ENCODE results near the gene TTC28. TPM values are rescaled to one million over a fixed set of nuclear protein-coding genes. Genes with fewer than 3 reads are reported as not detected.

Gene TTC28
- total RNA-seq, 1 experiment from 2014 or later: not detected

GRCh38 chr22:27991586-27992293 lies 687.9 kb downstream of the TTC28 start:
- Mint-ChIP-seq H3K27me3 (ENCODE audit: insufficient read depth, unreplicated experiment) (no peaks in the 10 kb centered on the region), H3K9me3 (ENCODE audit: unreplicated experiment) (no peaks in the 10 kb centered on the region), H3K27ac (ENCODE audit: low read depth, unreplicated experiment) (no peak overlapping the region), H3K36me3 (ENCODE audit: insufficient read depth, unreplicated experiment) (no peaks in the 10 kb centered on the region), H3K4me3 (ENCODE audit: unreplicated experiment) (no peak overlapping the region), H3K4me1 (ENCODE audit: insufficient read depth, unreplicated experiment) (no peaks in the 10 kb centered on the region)
- intact Hi-C loops (cut with micrococcal nuclease): no loop called here
- BruUV-seq (replicated peaks): no TSS peak
- ChIA-PET CTCF (interaction anchor here (0.6 to 1.5 kb wide), 4 partner anchors 24 to 839 kb away, joined by 3 to 5 read pairs (median 3); no protein-coding TSS in a partner anchor), POLR2A (no interaction called here)
- no peak for DNase-seq (ENCODE audit: unreplicated experiment)
- TF ChIP-seq CTCF (IDR thresholded peaks at IDR 0.05; ENCODE audit: unreplicated experiment): no peak

GRCh38 chr22:27990879-27991278 lies 688.8 kb downstream of the TTC28 start:
- DNase-seq (ENCODE audit: unreplicated experiment): peak; percentile 14
- no peaks in the 10 kb centered on the region for H3K4me1 Mint-ChIP-seq (ENCODE audit: insufficient read depth, unreplicated experiment)
- H3K36me3 Mint-ChIP-seq (ENCODE audit: insufficient read depth, unreplicated experiment): no peaks in the 10 kb centered on the region
- BruUV-seq (replicated peaks): no TSS peak
- no peaks in the 10 kb centered on the region for H3K9me3 Mint-ChIP-seq (ENCODE audit: unreplicated experiment)
- no peak overlapping the region for H3K27ac Mint-ChIP-seq (ENCODE audit: low read depth, unreplicated experiment)
- H3K27me3 Mint-ChIP-seq (ENCODE audit: insufficient read depth, unreplicated experiment): no peaks in the 10 kb centered on the region
- H3K4me3 Mint-ChIP-seq (ENCODE audit: unreplicated experiment): no peak overlapping the region
- ChIA-PET CTCF (interaction anchor here (0.6 to 1.5 kb wide), 3 partner anchors 24 to 110 kb away, joined by 3 to 5 read pairs (median 3); no protein-coding TSS in a partner anchor), POLR2A (interaction anchor here (0.8 kb wide), 1 partner anchor 8 kb away, joined by 4 read pairs; no protein-coding TSS in a partner anchor)
- intact Hi-C loops (cut with micrococcal nuclease): no loop called here
- TF ChIP-seq CTCF (IDR thresholded peaks at IDR 0.05; ENCODE audit: unreplicated experiment): peak; percentile 29

- no peak for TF ChIP-seq CTCF (IDR thresholded peaks at IDR 0.05; ENCODE audit: unreplicated experiment)
- H3K36me3 Mint-ChIP-seq (ENCODE audit: insufficient read depth, unreplicated experiment): no peaks in the 10 kb centered on the region
- POLR2A ChIA-PET: interaction anchor here (0.8 kb wide), 1 partner anchor 9 kb away, joined by 4 read pairs; no protein-coding TSS in a partner anchor
- no peak overlapping the region for H3K27ac Mint-ChIP-seq (ENCODE audit: low read depth, unreplicated experiment)
- DNase-seq (ENCODE audit: unreplicated experiment): no peak
- intact Hi-C loops (cut with micrococcal nuclease): no loop called here
- CTCF ChIA-PET: interaction anchor here (0.6 to 1.5 kb wide), 2 partner anchors 30 to 110 kb away, joined by 3 to 5 read pairs; no protein-coding TSS in a partner anchor
- no peaks in the 10 kb centered on the region for H3K4me1 Mint-ChIP-seq (ENCODE audit: insufficient read depth, unreplicated experiment)
- BruUV-seq (replicated peaks): no TSS peak
- H3K4me3 Mint-ChIP-seq (ENCODE audit: unreplicated experiment): no peak overlapping the region
- no peaks in the 10 kb centered on the region for H3K27me3 Mint-ChIP-seq (ENCODE audit: insufficient read depth, unreplicated experiment)
- H3K9me3 Mint-ChIP-seq (ENCODE audit: unreplicated experiment): no peaks in the 10 kb centered on the region
These were observed 689.2 kb downstream of the TTC28 start for GRCh38 chr22:27990451-27990840.

- ChIA-PET POLR2A (interaction anchor here (0.8 to 1.0 kb wide), 2 partner anchors 9 to 60 kb away, joined by 3 to 4 read pairs; no protein-coding TSS in a partner anchor), CTCF (interaction anchor here (0.6 to 1.5 kb wide), 2 partner anchors 30 to 109 kb away, joined by 3 to 5 read pairs; no protein-coding TSS in a partner anchor)
- H3K9me3 Mint-ChIP-seq (ENCODE audit: unreplicated experiment): no peaks in the 10 kb centered on the region
- no peaks in the 10 kb centered on the region for H3K27me3 Mint-ChIP-seq (ENCODE audit: insufficient read depth, unreplicated experiment)
- no TSS peak for BruUV-seq (replicated peaks)
- no peak overlapping the region for H3K27ac Mint-ChIP-seq (ENCODE audit: low read depth, unreplicated experiment)
- intact Hi-C loops (cut with micrococcal nuclease): no loop called here
- no peak overlapping the region for H3K4me3 Mint-ChIP-seq (ENCODE audit: unreplicated experiment)
- no peak for DNase-seq (ENCODE audit: unreplicated experiment)
- H3K4me1 Mint-ChIP-seq (ENCODE audit: insufficient read depth, unreplicated experiment): no peaks in the 10 kb centered on the region
- TF ChIP-seq CTCF (IDR thresholded peaks at IDR 0.05; ENCODE audit: unreplicated experiment): no peak
- H3K36me3 Mint-ChIP-seq (ENCODE audit: insufficient read depth, unreplicated experiment): no peaks in the 10 kb centered on the region
These were observed 689.7 kb downstream of the TTC28 start for GRCh38 chr22:27989758-27990450.
